ENCODE data around the gene TNFSF12.

The TNFSF12 gene, protein sequence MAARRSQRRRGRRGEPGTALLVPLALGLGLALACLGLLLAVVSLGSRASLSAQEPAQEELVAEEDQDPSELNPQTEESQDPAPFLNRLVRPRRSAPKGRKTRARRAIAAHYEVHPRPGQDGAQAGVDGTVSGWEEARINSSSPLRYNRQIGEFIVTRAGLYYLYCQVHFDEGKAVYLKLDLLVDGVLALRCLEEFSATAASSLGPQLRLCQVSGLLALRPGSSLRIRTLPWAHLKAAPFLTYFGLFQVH

DNA sequence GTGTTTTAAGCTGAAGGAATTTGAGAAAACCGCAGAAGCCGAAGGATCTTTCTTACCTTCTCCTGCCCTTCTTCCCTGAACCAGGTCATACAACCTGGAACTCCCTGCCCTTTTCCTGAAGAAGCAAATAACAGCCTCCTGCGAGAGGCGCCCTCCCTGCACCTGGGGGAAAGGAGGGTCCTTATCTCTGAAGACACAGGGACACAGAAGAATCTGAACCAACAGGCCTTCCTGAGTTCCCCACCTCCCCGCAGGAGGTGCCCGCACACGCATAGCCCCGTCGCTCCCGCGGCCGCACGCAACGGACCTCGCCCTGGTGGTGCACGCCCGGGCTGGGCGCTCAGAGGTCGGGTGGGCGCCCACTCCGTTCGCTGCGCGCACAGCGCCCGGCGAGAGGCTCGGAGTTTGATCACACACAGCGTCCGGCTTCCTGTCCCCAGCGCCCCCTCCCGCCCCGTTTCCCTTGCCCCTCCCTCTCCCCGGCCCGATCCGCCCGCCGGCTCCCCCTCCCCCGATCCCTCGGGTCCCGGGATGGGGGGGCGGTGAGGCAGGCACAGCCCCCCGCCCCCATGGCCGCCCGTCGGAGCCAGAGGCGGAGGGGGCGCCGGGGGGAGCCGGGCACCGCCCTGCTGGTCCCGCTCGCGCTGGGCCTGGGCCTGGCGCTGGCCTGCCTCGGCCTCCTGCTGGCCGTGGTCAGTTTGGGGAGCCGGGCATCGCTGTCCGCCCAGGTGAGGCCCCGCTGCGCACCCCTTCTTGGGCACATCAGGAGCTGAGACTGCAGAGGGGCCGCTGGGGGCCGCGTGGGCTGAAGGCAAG is at the start of gene TNFSF12:
Gene TNFSF12, plus strand, starts transcription at position 474 of the 816 bp plus-strand sequence. Its CDS starts 96 bp downstream, at position 570.
- no peak for FAIRE-seq
- DNase-seq (ENCODE audit: low spot score): no peak

DNA sequence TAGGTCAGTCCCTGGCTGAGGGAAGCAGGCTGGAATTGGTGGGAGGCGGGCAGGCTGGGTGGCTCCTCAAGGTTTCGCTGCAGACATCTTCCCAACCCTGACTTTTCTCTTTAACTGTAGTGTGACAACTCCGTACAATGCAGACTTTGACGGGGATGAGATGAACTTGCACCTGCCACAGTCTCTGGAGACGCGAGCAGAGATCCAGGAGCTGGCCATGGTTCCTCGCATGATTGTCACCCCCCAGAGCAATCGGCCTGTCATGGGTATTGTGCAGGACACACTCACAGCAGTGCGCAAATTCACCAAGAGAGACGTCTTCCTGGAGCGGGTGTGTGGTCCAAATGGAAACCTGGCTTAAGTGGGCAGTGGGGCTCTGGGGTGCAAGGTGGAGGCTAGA is 49.7 kb upstream of the TNFSF12 start:
- no peak for DNase-seq (ENCODE audit: low spot score)
- FAIRE-seq: no peak

DNA sequence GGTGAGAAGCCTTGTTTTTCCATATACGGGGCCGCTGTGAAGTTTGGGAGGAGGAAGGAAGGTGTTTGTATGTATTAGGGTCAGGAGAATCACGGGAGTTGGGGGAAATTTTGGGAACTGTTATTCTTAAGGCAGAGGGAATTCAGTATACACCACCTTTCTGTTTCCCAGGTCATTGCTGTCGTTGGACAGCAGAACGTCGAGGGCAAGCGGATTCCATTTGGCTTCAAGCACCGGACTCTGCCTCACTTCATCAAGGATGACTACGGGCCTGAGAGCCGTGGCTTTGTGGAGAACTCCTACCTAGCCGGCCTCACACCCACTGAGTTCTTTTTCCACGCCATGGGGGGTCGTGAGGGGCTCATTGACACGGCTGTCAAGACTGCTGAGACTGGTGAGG is 47.1 kb upstream of the TNFSF12 start:
- DNase-seq (ENCODE audit: low spot score): no peak
- no peak for FAIRE-seq

DNA sequence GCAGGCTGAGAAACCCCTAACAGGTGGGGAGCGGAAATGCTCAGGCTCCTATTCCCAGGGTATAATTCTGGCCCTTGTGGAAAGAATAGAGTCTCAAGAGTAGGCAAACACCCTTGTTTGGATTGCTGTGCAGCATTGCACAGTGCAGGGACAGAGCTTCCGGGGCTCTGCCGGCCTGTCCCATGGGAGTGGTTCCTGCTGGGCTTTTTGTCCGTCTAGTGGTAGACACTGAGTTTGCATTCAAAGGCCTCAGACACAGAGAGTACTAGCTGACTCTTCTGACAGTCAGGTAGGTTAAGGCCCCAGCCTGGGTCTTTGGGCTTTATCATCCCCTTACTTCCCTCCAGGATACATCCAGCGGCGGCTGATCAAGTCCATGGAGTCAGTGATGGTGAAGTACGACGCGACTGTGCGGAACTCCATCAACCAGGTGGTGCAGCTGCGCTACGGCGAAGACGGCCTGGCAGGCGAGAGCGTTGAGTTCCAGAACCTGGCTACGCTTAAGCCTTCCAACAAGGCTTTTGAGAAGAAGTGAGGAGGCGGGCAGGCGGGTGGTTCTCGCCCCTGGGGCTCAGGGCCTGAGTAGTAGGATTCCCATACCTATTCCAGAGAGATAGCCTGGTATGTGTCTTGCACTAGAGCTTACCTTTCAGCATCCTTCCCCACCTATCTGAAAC is 46.5 kb upstream of the TNFSF12 start:
- no peak for FAIRE-seq

DNA sequence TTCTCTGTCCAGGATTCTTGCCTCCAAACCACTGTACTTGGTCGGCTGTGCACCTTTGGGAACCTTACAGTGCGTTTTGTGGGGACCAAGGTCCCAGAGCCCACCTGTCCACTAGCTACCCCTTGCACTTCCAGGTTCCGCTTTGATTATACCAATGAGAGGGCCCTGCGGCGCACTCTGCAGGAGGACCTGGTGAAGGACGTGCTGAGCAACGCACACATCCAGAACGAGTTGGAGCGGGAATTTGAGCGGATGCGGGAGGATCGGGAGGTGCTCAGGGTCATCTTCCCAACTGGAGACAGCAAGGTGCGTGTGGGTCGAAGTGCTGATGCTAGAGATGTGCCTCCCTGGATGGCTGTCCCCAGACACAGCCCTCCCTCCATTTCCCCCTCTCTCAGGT is 45.9 kb upstream of the TNFSF12 start:
- no peak for DNase-seq (ENCODE audit: low spot score)
- no peak for FAIRE-seq

More for the DNA sequence above, 46.5 kb upstream of the TNFSF12 start:
- DNase-seq (ENCODE audit: low spot score): no peak

DNA sequence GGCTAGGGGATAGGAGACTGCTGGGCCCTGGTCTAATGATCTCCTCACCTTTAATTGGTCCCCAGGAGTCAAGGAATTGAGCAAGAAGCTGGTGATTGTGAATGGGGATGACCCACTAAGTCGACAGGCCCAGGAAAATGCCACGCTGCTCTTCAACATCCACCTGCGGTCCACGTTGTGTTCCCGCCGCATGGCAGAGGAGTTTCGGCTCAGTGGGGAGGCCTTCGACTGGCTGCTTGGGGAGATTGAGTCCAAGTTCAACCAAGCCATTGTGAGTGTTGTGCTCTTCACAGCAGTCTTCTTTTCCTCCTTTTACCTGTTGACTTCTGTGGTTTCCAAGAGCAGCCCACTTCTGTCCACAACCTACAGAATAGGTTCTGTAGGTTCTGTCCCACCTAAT is 45.3 kb upstream of the TNFSF12 start:
- no peak for FAIRE-seq
- no peak for DNase-seq (ENCODE audit: low spot score)

DNA sequence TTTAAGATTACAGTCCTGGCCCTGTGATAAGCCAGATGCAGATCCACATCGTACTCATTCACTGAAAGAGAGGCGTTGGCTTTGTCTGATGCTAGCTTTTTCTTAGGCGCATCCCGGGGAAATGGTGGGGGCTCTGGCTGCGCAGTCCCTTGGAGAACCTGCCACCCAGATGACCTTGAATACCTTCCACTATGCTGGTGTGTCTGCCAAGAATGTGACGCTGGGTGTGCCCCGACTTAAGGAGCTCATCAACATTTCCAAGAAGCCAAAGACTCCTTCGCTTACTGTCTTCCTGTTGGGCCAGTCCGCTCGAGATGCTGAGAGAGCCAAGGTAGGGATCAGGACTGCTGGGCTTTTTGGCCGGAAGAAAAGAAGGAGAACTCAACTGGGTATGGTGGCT is 40.7 kb upstream of the TNFSF12 start:
- no peak for FAIRE-seq
- no peak for DNase-seq (ENCODE audit: low spot score)

DNA sequence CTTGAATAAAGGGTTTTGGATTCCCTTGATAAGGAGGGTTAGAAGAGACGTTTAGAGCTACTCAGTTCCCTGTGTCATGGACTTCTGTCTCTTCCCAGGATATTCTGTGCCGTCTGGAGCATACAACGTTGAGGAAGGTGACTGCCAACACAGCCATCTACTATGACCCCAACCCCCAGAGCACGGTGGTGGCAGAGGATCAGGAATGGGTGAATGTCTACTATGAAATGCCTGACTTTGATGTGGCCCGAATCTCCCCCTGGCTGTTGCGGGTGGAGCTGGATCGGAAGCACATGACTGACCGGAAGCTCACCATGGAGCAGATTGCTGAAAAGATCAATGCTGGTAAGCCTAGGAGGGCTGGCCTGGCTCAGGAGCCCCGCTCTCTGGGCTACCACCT is 40.0 kb upstream of the TNFSF12 start:
- DNase-seq (ENCODE audit: low spot score): no peak
- no peak for FAIRE-seq

DNA sequence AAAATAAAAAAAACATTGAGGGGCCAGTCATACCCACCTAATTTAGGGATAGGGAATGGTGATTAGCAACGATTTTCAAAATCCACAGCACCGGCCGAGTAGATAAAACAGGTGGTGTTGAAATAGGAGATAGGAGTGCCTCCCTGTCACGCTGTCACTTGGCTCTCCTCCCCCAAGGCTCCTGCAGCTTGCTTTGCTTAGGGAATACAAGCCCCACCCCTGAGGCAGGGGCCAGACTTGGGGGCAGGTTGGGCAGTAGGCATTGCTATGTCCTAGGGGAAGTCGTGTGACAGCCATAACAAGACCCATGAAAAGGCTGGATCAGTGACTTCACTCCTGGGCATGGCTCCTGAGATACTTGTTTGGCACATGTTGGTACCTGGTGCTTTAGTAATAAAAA is 38.9 kb upstream of the TNFSF12 start:
- DNase-seq (ENCODE audit: low spot score) (no peak), FAIRE-seq (no peak)

DNA sequence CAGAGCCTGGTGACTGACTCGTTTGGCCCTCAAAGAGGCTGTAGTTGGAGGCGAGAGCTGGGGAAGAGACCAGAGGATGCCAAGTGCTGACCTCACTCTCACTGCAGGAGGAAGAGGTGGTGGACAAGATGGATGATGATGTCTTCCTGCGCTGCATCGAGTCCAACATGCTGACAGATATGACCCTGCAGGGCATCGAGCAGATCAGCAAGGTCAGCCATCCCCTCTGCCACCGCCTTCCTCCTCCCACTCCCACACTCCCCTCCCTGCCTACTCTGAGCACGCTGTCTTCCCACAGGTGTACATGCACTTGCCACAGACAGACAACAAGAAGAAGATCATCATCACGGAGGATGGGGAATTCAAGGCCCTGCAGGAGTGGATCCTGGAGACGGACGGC is 37.8 kb upstream of the TNFSF12 start:
- FAIRE-seq: no peak
- no peak for DNase-seq (ENCODE audit: low spot score)

DNA sequence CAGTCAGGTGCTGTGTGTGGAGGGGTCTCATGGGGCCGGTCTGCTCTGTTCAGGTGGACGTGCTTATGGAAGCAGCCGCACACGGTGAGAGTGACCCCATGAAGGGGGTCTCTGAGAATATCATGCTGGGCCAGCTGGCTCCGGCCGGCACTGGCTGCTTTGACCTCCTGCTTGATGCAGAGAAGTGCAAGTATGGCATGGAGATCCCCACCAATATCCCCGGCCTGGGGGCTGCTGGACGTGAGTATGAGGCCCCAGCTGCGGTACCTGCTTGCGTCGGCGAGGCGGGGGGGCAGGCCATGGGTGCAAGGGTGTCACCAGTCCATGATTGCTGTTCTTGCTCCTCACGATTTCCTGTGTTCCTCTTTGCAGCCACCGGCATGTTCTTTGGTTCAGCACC is 36.8 kb upstream of the TNFSF12 start:
- DNase-seq (ENCODE audit: low spot score): no peak
- no peak for FAIRE-seq

DNA sequence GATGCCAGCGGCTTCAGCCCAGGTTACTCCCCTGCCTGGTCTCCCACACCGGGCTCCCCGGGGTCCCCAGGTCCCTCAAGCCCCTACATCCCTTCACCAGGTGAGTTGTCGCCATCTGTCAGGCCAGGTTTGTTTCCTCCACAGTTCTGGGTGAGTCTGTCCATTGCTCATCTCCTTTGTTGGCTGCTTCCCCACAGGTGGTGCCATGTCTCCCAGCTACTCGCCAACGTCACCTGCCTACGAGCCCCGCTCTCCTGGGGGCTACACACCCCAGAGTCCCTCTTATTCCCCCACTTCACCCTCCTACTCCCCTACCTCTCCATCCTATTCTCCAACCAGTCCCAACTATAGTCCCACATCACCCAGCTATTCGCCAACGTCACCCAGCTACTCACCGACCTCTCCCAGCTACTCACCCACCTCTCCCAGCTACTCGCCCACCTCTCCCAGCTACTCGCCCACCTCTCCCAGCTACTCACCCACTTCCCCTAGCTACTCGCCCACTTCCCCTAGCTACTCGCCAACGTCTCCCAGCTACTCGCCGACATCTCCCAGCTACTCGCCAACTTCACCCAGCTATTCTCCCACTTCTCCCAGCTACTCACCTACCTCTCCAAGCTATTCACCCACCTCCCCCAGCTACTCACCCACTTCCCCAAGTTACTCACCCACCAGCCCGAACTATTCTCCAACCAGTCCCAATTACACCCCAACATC is 35.9 kb upstream of the TNFSF12 start:
- no peak for DNase-seq (ENCODE audit: low spot score)
- no peak for FAIRE-seq

DNA sequence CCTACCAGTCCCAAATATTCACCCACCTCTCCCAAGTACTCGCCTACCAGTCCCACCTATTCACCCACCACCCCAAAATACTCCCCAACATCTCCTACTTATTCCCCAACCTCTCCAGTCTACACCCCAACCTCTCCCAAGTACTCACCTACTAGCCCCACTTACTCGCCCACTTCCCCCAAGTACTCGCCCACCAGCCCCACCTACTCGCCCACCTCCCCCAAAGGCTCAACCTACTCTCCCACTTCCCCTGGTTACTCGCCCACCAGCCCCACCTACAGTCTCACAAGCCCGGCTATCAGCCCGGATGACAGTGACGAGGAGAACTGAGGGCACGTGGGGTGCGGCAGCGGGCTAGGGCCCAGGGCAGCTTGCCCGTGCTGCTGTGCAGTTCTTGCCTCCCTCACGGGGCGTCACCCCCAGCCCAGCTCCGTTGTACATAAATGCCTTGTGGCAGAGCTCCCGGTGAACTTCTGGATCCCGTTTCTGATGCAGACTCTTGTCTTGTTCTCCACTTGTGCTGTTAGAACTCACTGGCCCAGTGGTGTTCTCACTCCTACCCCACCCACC is 34.9 kb upstream of the TNFSF12 start:
- DNase-seq (ENCODE audit: low spot score): no peak
- FAIRE-seq: no peak

DNA sequence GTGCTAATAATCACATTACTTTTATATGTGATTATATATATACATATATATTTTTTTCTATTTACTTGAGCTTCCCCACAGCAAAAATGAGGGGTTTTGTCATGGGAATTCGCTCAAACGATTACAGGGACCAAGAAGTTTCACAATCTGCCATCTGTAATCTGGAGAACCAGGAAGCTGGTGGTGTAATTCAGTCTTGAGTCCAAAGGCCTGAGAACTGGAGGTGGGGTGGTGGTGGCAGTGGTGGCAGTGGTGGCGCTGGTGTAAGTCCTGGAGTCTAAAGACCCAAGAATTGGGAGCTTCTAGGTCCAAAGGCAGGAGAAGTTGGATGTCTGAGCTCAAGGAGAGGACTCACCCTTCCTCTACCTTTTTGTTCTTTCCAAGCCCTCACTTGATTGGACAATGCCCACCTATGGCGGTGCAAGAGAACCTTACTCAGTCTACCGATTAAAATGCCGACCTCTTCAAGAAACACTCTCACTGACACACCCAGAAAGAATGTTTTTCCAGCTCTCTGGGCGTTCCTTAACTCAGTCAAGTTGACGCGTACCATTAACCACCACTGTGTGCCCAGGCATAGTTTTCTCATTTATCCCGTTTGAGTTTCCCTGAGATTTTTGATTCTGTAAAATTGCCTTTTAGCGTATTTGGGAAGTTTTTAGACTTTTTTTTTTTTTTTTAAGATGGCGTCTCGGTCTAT is 32.8 kb upstream of the TNFSF12 start:
- FAIRE-seq (no peak), DNase-seq (ENCODE audit: low spot score) (no peak)

DNA sequence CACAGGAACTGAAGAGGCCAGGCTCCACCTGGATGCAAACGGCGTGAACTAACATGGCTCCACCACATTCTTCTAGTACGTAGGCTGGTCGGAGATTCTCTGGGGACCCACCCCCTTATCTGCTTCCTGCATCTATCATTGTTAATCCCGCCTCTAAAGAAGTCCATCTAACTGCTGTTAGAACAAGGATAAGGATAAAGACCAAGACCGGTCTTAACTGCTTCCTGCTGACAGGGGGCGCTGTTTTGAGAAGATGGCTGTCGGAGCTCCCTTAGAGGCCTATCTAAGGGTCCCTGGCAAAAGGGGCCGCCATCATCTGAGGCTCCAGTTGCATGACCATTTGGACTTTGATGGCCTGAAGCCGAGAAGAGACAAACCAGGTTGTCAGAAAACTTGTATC is 25.8 kb upstream of the TNFSF12 start:
- no peak for DNase-seq (ENCODE audit: low spot score)
- no peak for FAIRE-seq

DNA sequence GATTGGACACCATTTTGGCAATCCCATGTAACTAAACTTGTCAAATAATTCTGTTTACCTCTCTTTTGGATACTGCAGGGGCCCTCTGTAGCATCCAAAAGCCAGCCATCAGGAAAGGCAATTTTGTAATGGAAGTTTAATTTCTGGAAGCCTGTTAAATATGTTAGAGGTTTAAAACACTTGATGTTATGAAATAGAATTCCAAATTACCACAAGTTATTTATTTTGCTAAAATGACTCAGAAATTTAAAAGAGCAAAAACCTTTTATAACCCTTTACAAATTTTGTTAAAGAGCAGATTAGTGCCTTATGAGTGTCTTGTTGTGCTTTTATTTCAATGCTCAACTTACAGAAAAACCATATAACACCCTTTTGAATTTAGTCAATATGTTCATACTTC is 20.0 kb upstream of the TNFSF12 start:
- DNase-seq (ENCODE audit: low spot score): no peak
- FAIRE-seq: no peak

DNA sequence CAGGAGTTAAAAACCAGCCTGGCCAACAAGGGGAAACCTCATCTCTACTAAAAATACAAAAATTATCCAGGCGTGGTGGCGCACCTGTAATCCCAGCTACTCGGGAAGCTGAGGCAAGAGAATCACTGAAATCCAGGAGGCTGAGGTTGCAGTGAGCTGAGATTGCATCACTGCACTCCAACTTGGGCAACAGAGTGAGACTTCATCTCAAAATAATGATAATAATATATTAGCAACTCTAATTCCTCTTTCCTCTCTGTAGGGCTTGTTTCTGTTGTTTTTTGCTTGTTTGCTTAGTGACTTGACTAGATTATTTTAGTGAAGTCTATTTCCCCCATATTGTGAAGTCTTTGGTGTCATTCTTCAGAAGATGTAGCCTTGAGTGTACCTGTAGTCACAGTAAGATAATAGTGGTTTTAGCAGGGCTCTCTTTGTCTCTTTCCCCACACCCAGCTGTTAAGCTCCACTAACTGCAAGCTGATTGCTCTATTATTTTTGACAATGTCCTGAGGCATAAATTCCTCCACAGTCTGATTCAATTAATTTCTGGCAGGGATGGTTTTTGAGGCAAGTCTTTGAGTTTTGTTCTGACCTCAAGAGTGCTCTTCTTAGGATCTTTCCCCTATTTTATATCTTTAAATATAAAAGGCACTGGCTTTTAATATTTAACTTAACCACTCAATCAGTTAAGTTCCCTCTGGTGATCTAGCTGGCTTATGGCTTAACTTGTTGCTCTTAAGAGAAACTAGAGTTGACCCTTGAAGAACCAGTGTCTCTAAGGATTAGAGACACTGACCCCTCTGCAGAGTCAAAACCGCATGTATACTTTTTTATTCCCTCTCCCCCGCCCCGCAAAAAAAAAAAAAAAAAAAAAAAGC is 18.6 kb upstream of the TNFSF12 start:
- DNase-seq (ENCODE audit: low spot score): no peak
- peak; percentile 71 for FAIRE-seq

DNA sequence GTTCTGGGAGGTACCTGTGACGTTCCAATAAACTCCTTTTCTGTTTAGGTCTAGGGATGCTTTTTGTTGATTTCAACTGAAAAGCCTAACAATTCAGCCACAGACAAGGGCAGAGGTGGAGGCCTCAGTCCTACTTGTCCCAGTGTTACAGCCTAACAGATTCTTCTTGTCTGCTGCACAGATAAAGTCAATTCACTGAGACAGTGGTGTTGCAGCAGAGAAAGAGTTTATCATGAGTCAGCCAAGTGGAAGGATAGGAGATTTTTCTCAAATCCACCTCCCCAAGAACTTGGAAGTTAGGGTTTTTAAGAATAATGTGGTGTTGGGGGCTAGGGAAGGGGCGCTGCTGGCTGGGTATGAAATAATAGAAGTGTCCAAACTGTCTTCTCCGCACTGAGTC is 10.8 kb upstream of the TNFSF12 start:
- DNase-seq (ENCODE audit: low spot score) (no peak), FAIRE-seq (no peak)

DNA sequence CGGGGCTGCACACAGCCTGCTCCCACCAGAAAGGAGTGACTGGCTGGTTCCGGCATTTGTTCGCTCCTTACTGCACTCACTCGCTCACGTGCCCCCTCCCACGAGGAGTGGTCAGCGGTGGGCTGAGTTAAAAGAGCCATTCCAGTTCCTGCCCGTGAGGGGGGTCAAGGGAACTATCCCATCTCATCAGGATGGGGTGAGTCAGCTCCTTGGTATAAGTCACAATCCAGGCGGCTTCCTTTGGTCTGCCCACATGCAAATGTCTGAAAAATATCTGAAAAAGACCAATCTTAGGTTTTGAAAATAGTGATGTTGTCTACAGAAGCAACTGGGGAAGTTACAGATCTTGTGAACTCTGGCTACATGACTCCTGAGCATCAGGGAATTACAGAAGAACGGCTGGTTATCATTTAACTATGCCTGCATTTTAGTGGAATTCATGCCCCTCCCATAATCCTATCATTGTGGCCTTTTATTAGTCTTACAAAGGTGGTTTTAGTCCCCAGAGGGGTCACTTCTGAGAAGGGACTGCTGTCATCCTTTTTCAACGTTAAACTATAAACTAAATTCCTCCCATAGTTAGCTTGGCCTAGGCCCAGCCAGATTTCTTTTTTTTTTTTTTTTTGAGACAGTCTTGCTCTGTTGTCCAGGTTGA is 9.8 kb upstream of the TNFSF12 start:
- DNase-seq (ENCODE audit: low spot score) (no peak), FAIRE-seq (no peak)

Data from RCC 7860 (cell line).